ENCODE data around the gene TIMM29.

The TIMM29 gene

GRCh38 chr19:10928563-10929401 lies at the start of gene TIMM29, which contains the start of gene YIPF2 (continued):
- TF ChIP-seq BCL11A (tag by site-specific recombination; IDR thresholded peaks at IDR 0.05; ENCODE audit: low read depth) (no peak), ZNF629 (tag by site-specific recombination; IDR thresholded peaks at IDR 0.05) (peak; percentile 83), ZNF157 (tag by site-specific recombination; IDR thresholded peaks at IDR 0.05) (no peak), PRDM6 (tag by site-specific recombination; IDR thresholded peaks at IDR 0.05) (no peak), ZNF514 (tag by site-specific recombination; IDR thresholded peaks at IDR 0.05) (no peak), ZNF324 (tag by site-specific recombination; IDR thresholded peaks at IDR 0.05) (peak; percentile 82), ZNF555 (tag by site-specific recombination; conservative IDR thresholded peaks at IDR 0.05) (no peak), ZBTB49 (tag by site-specific recombination; IDR thresholded peaks at IDR 0.05; ENCODE audit: low read depth) (no peak), GLIS2 (tag by site-specific recombination; IDR thresholded peaks at IDR 0.05) (no peak; the same call in 1 of the 2 replicates), ZNF792 (tag by site-specific recombination; IDR thresholded peaks at IDR 0.05) (no peak), ZSCAN4 (tag by site-specific recombination; IDR thresholded peaks at IDR 0.05) (no peak), ZNF548 (tag by site-specific recombination; IDR thresholded peaks at IDR 0.05) (no peak), KLF7 (tag by site-specific recombination; IDR thresholded peaks at IDR 0.05; ENCODE audit: borderline replicate concordance) (0 out of 2 replicates have a peak, but pooled peaks have one; percentile 30), TRIM28 (IDR thresholded peaks at IDR 0.05; ENCODE audit: borderline replicate concordance, low read length) (no peak), ZNF169 (tag by site-specific recombination; IDR thresholded peaks at IDR 0.05) (no peak), ZNF354C (tag by site-specific recombination; IDR thresholded peaks at IDR 0.05; ENCODE audit: borderline replicate concordance, low read depth) (no peak), SETDB1 (IDR thresholded peaks at IDR 0.05; ENCODE audit: insufficient read length, low read length) (no peak), ZNF560 (tag by site-specific recombination; IDR thresholded peaks at IDR 0.05; ENCODE audit: borderline replicate concordance) (no peak), ZNF544 (tag by site-specific recombination; IDR thresholded peaks at IDR 0.05) (no peak), ZNF433 (tag by site-specific recombination; IDR thresholded peaks at IDR 0.05; ENCODE audit: low read depth) (no peak), OSR2 (tag by site-specific recombination; IDR thresholded peaks at IDR 0.05) (no peak), ZNF19 (tag by site-specific recombination; IDR thresholded peaks at IDR 0.05; ENCODE audit: low read depth) (no peak), SCRT2 (tag by site-specific recombination; IDR thresholded peaks at IDR 0.05) (0 out of 2 replicates have a peak, but pooled peaks have one; percentile 62), ZNF23 (tag by site-specific recombination; IDR thresholded peaks at IDR 0.05; ENCODE audit: borderline replicate concordance) (no peak), ZNF624 (tag by site-specific recombination; IDR thresholded peaks at IDR 0.05) (no peak), ZSCAN18 (tag by site-specific recombination; IDR thresholded peaks at IDR 0.05) (no peak), ZNF529 (tag by site-specific recombination; IDR thresholded peaks at IDR 0.05; ENCODE audit: insufficient replicate concordance) (no peak), ZNF449 (tag by site-specific recombination; IDR thresholded peaks at IDR 0.05) (peak; percentile 52; the same call in 1 of the 2 replicates), ZNF561 (tag by site-specific recombination; IDR thresholded peaks at IDR 0.05; ENCODE audit: borderline replicate concordance) (peak; percentile 91; the same call in 1 of the 2 replicates), ZNF580 (tag by site-specific recombination; IDR thresholded peaks at IDR 0.05) (peak; percentile 87), ZNF138 (tag by site-specific recombination; IDR thresholded peaks at IDR 0.05; ENCODE audit: borderline replicate concordance) (no peak), ZNF837 (tag by site-specific recombination; IDR thresholded peaks at IDR 0.05) (no peak)

All from HEK293 (cell line).